ENCODE measurements around the gene LMOD3. TPM values are rescaled to one million over a fixed set of nuclear protein-coding genes. Genes with fewer than 3 reads are reported as not detected.

Gene LMOD3
- total RNA-seq, 1 experiment from 2014 or later: not detected

DNA sequence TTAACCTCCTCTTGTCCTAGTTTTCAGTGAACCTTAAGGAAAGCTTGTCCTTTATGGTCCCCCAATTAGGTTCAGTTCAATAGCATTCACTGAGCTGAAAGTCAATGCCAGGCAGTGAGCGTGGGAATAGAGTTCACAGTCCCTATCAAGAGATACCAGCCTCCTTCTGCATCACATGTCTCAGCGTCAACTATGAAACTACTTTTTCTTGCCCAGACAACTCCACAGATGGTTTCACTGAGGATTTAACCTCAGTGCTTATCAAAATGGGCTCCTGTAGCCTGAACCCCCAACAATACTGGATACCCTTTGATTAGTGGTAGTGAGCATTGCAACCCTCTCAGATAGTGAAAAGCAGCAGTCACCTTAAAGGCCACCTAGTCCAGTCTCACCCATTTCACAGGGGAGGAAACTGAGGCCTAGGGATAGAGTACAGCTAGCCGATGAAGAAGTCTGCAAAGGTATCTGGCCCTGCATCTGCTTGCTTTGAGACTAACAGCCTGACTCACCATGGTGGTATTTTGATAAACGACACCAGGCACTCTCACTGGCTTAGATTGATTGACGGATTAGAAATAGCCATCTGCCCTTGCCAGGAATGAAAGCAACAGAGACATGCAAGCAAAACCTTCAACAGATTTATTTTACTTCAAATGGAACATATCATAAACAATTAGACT is 40.7 kb downstream of the LMOD3 start:
- in situ Hi-C loops (cut with HindIII; ENCODE audit: low pct_unique_long_range_greater_than_20kb, low sequenced_read_pairs): no loop called here
- no peak for DNase-seq (ENCODE audit: low read depth)

DNA sequence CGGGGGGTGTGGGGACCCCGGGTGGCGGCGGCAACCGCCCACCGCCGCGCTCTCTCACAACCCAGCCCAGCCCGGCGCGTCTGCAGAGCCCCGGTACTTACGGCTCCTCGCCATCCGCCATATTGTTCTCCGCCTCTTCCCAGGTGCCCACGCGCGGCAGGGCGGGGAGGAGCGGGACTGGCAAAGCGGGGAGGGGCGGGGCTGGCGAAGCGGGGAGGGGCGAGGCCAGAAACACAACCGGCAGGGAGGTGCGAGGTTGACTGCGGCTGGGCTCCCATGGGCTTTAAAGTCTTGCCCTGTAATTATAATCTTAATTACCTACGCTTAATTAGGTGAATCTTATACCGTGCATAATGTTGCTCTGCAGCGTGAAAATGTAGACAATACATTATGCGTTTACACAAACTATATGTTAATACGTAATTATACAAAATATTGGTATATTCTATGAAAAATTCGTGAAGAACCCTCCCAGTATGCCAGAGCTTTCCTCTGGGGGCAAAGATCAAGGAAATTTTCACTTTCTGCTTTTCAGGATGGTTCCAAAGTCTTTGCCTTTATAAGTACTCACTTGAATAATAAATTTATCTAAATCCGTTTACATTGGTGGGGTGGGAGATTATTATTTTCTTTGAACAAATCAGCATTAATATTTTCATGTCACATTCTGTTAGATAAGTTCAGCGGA is 42.0 kb downstream of the LMOD3 start, which contains the start of gene UBA3:
TSS of gene UBA3 (minus strand) at position 133 of the 688 bp plus-strand sequence. CDS start at position 121, 12 bp downstream.
- in situ Hi-C loops (cut with HindIII; ENCODE audit: low pct_unique_long_range_greater_than_20kb, low sequenced_read_pairs): no loop called here
- peak; percentile 22 for DNase-seq (ENCODE audit: low read depth)

GRCh38 chr3:69079269-69080159 is 42.9 kb downstream of the LMOD3 start:
- in situ Hi-C loops (cut with HindIII; ENCODE audit: low pct_unique_long_range_greater_than_20kb, low sequenced_read_pairs): no loop called here
- no peak for DNase-seq (ENCODE audit: low read depth)

- in situ Hi-C loops (cut with HindIII; ENCODE audit: low pct_unique_long_range_greater_than_20kb, low sequenced_read_pairs): no loop called here
- DNase-seq (ENCODE audit: low read depth): no peak
Observed at GRCh38 chr3:69072928-69073327, 49.5 kb downstream of the LMOD3 start.

DNA sequence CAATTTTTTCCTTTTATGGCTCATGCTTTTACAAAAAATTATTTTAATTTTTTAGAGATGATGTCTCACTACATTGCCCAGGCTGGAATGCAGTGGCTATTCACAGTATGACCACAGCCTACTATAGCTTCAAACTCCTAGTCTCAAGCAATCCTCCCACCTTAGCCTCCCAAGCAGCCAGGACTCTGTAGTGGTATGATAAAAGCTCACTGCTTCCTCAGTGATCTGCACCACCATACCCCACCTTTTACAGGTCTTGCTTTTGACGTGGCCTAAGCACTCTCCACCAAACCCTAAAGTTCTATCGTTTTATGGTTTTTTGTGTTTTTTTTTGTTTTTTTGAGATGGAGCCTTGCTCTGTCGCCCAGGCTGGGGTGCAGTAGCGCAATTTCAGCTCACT is 56.3 kb downstream of the LMOD3 start:
- in situ Hi-C loops (cut with HindIII; ENCODE audit: low pct_unique_long_range_greater_than_20kb, low sequenced_read_pairs): no loop called here
- no peak for DNase-seq (ENCODE audit: low read depth)

GRCh38 chr3:69065318-69065964 is 57.0 kb downstream of the LMOD3 start:
- in situ Hi-C loops (cut with HindIII; ENCODE audit: low pct_unique_long_range_greater_than_20kb, low sequenced_read_pairs): no loop called here
- DNase-seq (ENCODE audit: low read depth): no peak

- in situ Hi-C loops (cut with HindIII; ENCODE audit: low pct_unique_long_range_greater_than_20kb, low sequenced_read_pairs): no loop called here
- no peak for DNase-seq (ENCODE audit: low read depth)
Observed at GRCh38 chr3:69063636-69064035, 58.8 kb downstream of the LMOD3 start.

DNA sequence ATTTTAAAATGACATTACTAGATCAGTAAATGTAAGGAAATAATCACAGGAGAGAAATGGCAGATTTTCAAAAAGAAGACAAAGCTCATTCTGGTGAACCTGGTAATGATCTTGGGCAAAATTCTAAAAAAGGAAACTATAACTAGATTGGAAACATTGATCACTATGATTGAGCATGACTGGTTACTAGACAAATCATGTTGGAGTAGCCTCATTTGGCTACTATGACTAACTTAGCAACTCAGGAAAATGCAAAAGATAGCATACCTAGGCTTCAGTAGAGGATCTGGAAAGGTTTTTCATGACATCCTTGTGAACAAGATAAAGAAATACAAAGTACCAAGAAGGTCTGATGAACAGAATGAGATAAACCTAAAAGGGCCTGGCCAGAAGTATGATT is 62.7 kb downstream of the LMOD3 start:
- in situ Hi-C loops (cut with HindIII; ENCODE audit: low pct_unique_long_range_greater_than_20kb, low sequenced_read_pairs): no loop called here
- DNase-seq (ENCODE audit: low read depth): no peak

GRCh38 chr3:69058947-69059224 is 63.5 kb downstream of the LMOD3 start:
- DNase-seq (ENCODE audit: low read depth): no peak
- in situ Hi-C loops (cut with HindIII; ENCODE audit: low pct_unique_long_range_greater_than_20kb, low sequenced_read_pairs): no loop called here

DNA sequence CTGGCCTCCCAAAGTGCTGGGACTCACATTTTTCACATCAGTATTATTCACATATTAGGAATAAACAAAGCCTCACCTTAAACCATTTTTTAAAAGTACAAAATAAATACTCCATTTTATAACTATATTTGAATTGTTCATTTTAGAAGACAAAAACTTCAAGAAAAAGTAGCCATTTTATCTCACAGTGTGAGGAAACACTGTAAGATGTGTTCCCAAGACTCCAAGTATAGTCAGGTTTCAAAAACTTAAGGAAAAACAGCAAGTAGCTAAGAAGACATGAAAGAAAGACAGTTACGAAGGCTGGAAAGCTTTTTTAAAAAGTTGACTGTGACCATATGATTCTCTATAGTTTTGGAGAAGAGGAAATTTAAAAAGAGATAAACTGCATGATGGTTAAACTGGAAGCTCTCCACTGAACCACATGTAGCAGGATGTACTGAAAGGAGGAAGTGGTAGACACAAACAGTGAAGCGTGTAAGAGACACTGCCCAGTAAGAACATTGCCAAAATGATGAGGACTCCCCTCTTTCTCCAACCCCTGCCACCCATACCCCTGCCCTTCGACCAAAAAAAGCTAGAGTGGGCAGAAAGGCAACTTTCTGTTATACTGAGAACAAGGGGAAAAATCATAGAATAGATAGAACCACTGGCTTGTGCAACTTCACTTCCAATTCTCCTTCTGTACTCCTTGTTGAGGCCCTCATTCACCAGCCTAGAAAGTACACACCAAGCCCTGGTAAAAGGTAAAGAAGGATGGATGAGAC is 64.0 kb downstream of the LMOD3 start:
- no peak for DNase-seq (ENCODE audit: low read depth)
- in situ Hi-C loops (cut with HindIII; ENCODE audit: low pct_unique_long_range_greater_than_20kb, low sequenced_read_pairs): no loop called here

Other genes starting within 250 kb of the LMOD3 start
- gene TAFA4, start 190.0 kb downstream of the LMOD3 start, total RNA-seq (2014; rRNA removed; shearing (Covaris generic); ENCODE audit: low replicate concordance): not detected in 2 replicates
- gene EOGT, start 108.9 kb downstream of the LMOD3 start, total RNA-seq (2014; rRNA removed; shearing (Covaris generic); ENCODE audit: low replicate concordance): 8.5 and 15.0 TPM in 2 replicates
- 1.6 and 5.7 TPM in 2 replicates for gene TMF1, start 70.3 kb downstream of the LMOD3 start, total RNA-seq (2014; rRNA removed; shearing (Covaris generic); ENCODE audit: low replicate concordance)
- gene UBA3, start 42.2 kb downstream of the LMOD3 start, total RNA-seq (2014; rRNA removed; shearing (Covaris generic); ENCODE audit: low replicate concordance): 47.1 and 56.0 TPM in 2 replicates
- 77.1 and 78.4 TPM in 2 replicates for gene ARL6IP5, start 37.7 kb downstream of the LMOD3 start, total RNA-seq (2014; rRNA removed; shearing (Covaris generic); ENCODE audit: low replicate concordance)

All from Caki2 (cell line).